Activated CD8-positive, alpha-beta memory T cell treated with anti-CD3 and anti-CD28 coated beads, Interleukin-2, amount 50 U/mL, for 1 hour (primary cell): ENCODE measurements around the gene LRRN2.
"Not testable (repeated sequence)": the region's sequence is repeated elsewhere in the genome, so short reads cannot be mapped to it uniquely, and the experiment has no call there.

Experiments used
- DNase-seq: peaks from one replicate; pipeline ENCODE4 v3.0.0-alpha.2; 2020; ENCODE audit errors: extremely low read depth

The LRRN2 gene

GRCh38 chr1:204630132-204630905 lies 55.2 kb downstream of the LRRN2 start:
- DNase-seq, result no peak

- DNase-seq, result not testable (repeated sequence)
These were observed 56.1 kb downstream of the LRRN2 start for GRCh38 chr1:204629459-204629858.

- no peak for DNase-seq
These were observed 56.7 kb downstream of the LRRN2 start for GRCh38 chr1:204628868-204629267.

- no peak for DNase-seq
These were observed 58.1 kb downstream of the LRRN2 start for GRCh38 chr1:204627436-204627835.

GRCh38 chr1:204626381-204626780 lies 59.2 kb downstream of the LRRN2 start:
- DNase-seq, result no peak

GRCh38 chr1:204624631-204625216 lies 60.8 kb downstream of the LRRN2 start:
- no peak for DNase-seq

GRCh38 chr1:204623894-204624361 lies 61.6 kb downstream of the LRRN2 start:
- no peak for DNase-seq

- DNase-seq, result no peak
These were observed 62.1 kb downstream of the LRRN2 start for GRCh38 chr1:204623365-204623893.

- DNase-seq, result no peak
These were observed 63.5 kb downstream of the LRRN2 start for GRCh38 chr1:204621996-204622395.

- no peak for DNase-seq
These were observed 64.1 kb downstream of the LRRN2 start for GRCh38 chr1:204621396-204621795.

- no peak for DNase-seq
These were observed 65.8 kb downstream of the LRRN2 start for GRCh38 chr1:204619721-204620120.

- no peak for DNase-seq
These were observed 67.3 kb downstream of the LRRN2 start for GRCh38 chr1:204618148-204618760.

GRCh38 chr1:204617256-204618147 lies 68.0 kb downstream of the LRRN2 start:
- no peak for DNase-seq

- no peak for DNase-seq
These were observed 68.9 kb downstream of the LRRN2 start for GRCh38 chr1:204616641-204617040.

- no peak for DNase-seq
These were observed 69.7 kb downstream of the LRRN2 start for GRCh38 chr1:204615881-204616280.

GRCh38 chr1:204613636-204614035 lies 71.9 kb downstream of the LRRN2 start:
- DNase-seq, result no peak

GRCh38 chr1:204612326-204612725 lies 73.2 kb downstream of the LRRN2 start:
- DNase-seq, result no peak

GRCh38 chr1:204611036-204611435 lies 74.5 kb downstream of the LRRN2 start:
- no peak for DNase-seq

- no peak for DNase-seq
These were observed 77.6 kb downstream of the LRRN2 start for GRCh38 chr1:204607910-204608309.

GRCh38 chr1:204605791-204606190 lies 79.7 kb downstream of the LRRN2 start:
- DNase-seq, result no peak

GRCh38 chr1:204602871-204603542 lies 82.5 kb downstream of the LRRN2 start:
- no peak for DNase-seq
